Prostate gland (tissue), 2 donors: ENCODE measurements around the gene KITLG. TPM values are rescaled to one million over a fixed set of nuclear protein-coding genes. Genes with fewer than 3 reads are reported as not detected.
"Not testable (repeated sequence)": the region's sequence is repeated elsewhere in the genome, so short reads cannot be mapped to it uniquely, and the experiment has no call there.

ENCODE experiments used
- DNase-seq: peaks from one replicate; pipeline ENCODE4 v3.0.0-alpha.2; 2019; ENCODE audit warnings: low spot score
- H3K27ac ChIP-seq, 2 donors: fragments of 200-600 bp; sonication (generic); 2 replicates each; pipeline ENCODE4 v1.5.1; 2017 to 2019
- H3K27me3 ChIP-seq: fragments of 200-600 bp; sonication (generic); replicated peaks from 2 replicates; pipeline ENCODE4 v1.5.1; 2019; ENCODE audit not compliant: insufficient read depth
- H3K36me3 ChIP-seq, 2 donors: fragments of 200-600 bp; sonication (generic); 1 replicate in 1 of 2; 2 replicates in 1 of 2; pipeline versions ENCODE4 v1.5.1 to v1.8.1; 2017 to 2019
- H3K4me1 ChIP-seq: fragments of 200-600 bp; sonication (generic); replicated peaks from 2 replicates; pipeline ENCODE4 v1.5.1; 2019
- H3K4me3 ChIP-seq, 2 donors: fragments of 200-600 bp; sonication (generic); 2 replicates each; pipeline ENCODE4 v1.5.1; 2017 to 2019
- H3K9me3 ChIP-seq: fragments of 200-600 bp; sonication (generic); 2 replicates; pipeline ENCODE4 v1.5.1; 2017
- POLR2A ChIP-seq: fragments of 450-650 bp; IDR thresholded peaks from one replicate; pipeline ENCODE4 v1.6.1; 2016; ENCODE audit warnings: antibody characterized with exemption, mild to moderate bottlenecking
- POLR2AphosphoS5 ChIP-seq: sonication (generic); formaldehyde crosslinking; IDR thresholded peaks from one replicate; pipeline ENCODE4 v1.6.1; 2017; ENCODE audit warnings: antibody characterized with exemption
- WGBS: methylation state at CpG from one replicate; pipeline ENCODE4 v1.1.5; 2018; 5-methylcytosine and 5-hydroxymethylcytosine counted together
- intact Hi-C: fragments of 100-400 bp; cut with DNase I; formaldehyde crosslinking; loops from one replicate; pipeline ENCODE4 v1.14.2; 2022
- total RNA-seq, 2 donors: library from RNA; depleted of rRNA; stranded (reverse); fragments of >200 nt; gene quantifications; one replicate each; pipeline ENCODE4 v1.1.0, GENCODE V29; 2016
- TF ChIP-seq, protein P1 (sequence below), 4 experiments: fragments of 200-600 bp in 2 of 4; fragments of 450-650 bp in 2 of 4; sonication (generic) in 2 of 4; IDR thresholded peaks; 1 replicate in 3 of 4; 2 replicates in 1 of 4; pipeline ENCODE4 v1.5.1; 2016 to 2019; ENCODE audit warnings: antibody characterized with exemption in 4 of 4, mild to moderate bottlenecking in 2 of 4, moderate library complexity in 2 of 4

The KITLG gene
- total RNA-seq, 2 donors from 2014 or later = 21.0 to 23.2 TPM

GRCh38 chr12:88552610-88553079 lies 27.6 kb downstream of the KITLG start:
- peak overlapping the region in 1 of 2 donors; percentile 8 for H3K27ac ChIP-seq
- H3K4me1 ChIP-seq = peaks cover 5% of the 10 kb centered on the region
- TF ChIP-seq POLR2A (no peak), POLR2AphosphoS5 (peak; percentile 85)
- TF ChIP-seq, protein P1, sequence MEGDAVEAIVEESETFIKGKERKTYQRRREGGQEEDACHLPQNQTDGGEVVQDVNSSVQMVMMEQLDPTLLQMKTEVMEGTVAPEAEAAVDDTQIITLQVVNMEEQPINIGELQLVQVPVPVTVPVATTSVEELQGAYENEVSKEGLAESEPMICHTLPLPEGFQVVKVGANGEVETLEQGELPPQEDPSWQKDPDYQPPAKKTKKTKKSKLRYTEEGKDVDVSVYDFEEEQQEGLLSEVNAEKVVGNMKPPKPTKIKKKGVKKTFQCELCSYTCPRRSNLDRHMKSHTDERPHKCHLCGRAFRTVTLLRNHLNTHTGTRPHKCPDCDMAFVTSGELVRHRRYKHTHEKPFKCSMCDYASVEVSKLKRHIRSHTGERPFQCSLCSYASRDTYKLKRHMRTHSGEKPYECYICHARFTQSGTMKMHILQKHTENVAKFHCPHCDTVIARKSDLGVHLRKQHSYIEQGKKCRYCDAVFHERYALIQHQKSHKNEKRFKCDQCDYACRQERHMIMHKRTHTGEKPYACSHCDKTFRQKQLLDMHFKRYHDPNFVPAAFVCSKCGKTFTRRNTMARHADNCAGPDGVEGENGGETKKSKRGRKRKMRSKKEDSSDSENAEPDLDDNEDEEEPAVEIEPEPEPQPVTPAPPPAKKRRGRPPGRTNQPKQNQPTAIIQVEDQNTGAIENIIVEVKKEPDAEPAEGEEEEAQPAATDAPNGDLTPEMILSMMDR (IDR thresholded peaks at IDR 0.05) = no peak

DNA sequence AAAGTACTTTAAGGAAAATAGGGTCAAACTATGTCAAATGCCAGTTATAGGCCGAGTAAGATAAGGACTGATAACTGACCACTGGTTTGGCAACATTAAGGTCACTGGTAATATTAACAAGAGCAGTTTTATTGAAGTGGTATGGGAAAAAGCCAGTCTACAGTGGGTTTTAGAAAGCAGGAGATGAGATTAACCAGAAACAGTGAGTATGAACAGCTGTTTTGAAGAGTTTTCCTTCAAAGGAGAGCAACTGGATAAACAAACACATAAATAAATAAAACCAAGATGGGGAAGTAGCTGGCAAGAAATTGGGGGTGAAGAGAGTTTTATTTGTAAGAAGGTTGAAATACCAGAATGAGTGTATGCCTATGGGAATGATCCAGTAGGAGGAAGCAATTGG lies 30.3 kb downstream of the KITLG start:
- H3K27ac ChIP-seq = no peak overlapping the region
- 0% methylated on average over 1 of the region's 1 CpG for WGBS
- intact Hi-C loops = no loop called here
- no peaks in the 10 kb centered on the region for H3K36me3 ChIP-seq
- no peak overlapping the region for H3K4me3 ChIP-seq
- H3K4me1 ChIP-seq = peaks cover 5% of the 10 kb centered on the region
- no peaks in the 10 kb centered on the region for H3K27me3 ChIP-seq
- TF ChIP-seq, protein P1 (IDR thresholded peaks at IDR 0.05) = no peak
- TF ChIP-seq POLR2AphosphoS5 = no peak
- TF ChIP-seq POLR2A = no peak
- DNase-seq = no peak
- no peaks in the 10 kb centered on the region for H3K9me3 ChIP-seq

More at GRCh38 chr12:88552610-88553079, 27.6 kb downstream of the KITLG start:
- Histone ChIP-seq H3K27me3 (no peaks in the 10 kb centered on the region), H3K9me3 (no peaks in the 10 kb centered on the region), H3K36me3 (no peaks in the 10 kb centered on the region), H3K4me3 (no peak overlapping the region)
- 7% methylated on average over 3 of the region's 3 CpGs for WGBS
- intact Hi-C loops = no loop called here
- DNase-seq = peak; percentile 38

DNA sequence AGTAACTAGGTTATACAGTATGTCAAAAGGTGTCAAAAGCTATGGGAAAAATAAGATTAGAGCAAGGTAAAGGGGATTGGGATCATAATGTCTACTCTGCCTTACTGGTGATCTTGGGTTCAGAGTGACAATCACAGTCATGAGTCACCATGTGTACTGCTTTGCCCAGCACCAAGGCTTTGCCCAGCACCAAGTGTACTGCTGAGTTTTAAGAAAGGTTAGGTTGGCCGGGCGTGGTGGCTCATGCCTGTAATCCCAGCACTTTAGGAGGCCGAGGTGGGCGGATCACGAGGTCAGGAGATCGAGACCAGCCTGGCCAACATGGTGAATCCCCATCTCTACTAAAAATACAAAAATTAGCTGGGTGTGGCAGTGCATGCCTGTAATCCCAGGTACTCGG lies 32.3 kb downstream of the KITLG start:
- H3K27me3 ChIP-seq, intact Hi-C loops, H3K4me1 ChIP-seq, DNase-seq, H3K9me3 ChIP-seq, H3K27ac ChIP-seq, H3K4me3 ChIP-seq, H3K36me3 ChIP-seq: not testable (repeated sequence)
- WGBS = 99% methylated on average over 7 of the region's 7 CpGs

GRCh38 chr12:88546853-88547252 lies 33.4 kb downstream of the KITLG start:
- Histone ChIP-seq H3K27ac (no peak overlapping the region), H3K9me3 (no peaks in the 10 kb centered on the region), H3K27me3 (no peaks in the 10 kb centered on the region), H3K4me1 (no peaks in the 10 kb centered on the region), H3K36me3 (no peaks in the 10 kb centered on the region), H3K4me3 (no peak overlapping the region)
- no peak for DNase-seq
- 8% methylated on average over 2 of the region's 2 CpGs for WGBS
- intact Hi-C loops = no loop called here
- TF ChIP-seq POLR2AphosphoS5 (no peak), POLR2A (no peak)
- TF ChIP-seq, protein P1 (IDR thresholded peaks at IDR 0.05) = no peak

DNA sequence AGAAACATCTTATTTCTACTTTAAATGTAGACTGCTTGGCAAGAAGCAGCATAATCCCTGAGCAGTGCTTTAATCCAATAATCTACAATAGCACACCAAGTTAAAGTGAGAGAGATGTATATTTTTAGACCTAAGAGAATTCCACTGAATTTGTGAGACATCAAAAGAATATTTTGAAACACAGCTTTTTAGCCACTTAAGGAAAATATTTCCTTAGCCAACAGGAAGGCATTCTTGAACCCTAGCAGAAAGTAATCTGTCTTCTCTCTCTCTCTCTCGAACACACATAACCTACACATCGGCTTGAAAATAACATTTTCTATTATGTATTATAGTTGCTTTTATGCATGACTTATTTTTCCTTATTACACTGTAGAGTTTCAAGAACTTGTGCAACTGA lies 34.0 kb downstream of the KITLG start:
- no peaks in the 10 kb centered on the region for H3K9me3 ChIP-seq
- intact Hi-C loops = no loop called here

More for the DNA sequence above, 34.0 kb downstream of the KITLG start:
- H3K27ac ChIP-seq = no peak overlapping the region
- no peaks in the 10 kb centered on the region for H3K27me3 ChIP-seq
- H3K36me3 ChIP-seq = no peaks in the 10 kb centered on the region
- no peaks in the 10 kb centered on the region for H3K4me1 ChIP-seq
- DNase-seq = no peak
- H3K4me3 ChIP-seq = no peak overlapping the region
- TF ChIP-seq, protein P1 (IDR thresholded peaks at IDR 0.05) = no peak
- TF ChIP-seq POLR2A = no peak
- TF ChIP-seq POLR2AphosphoS5 = no peak
- 45% methylated on average over 2 of the region's 2 CpGs for WGBS
